AML-193 (cell line): ENCODE measurements around the gene ROR2.

Source experiments
- DNase-seq, 2 experiments: peaks; one replicate each; lab custom pipeline; 2025; lab: John Stamatoyannopoulos, UW

The ROR2 gene

DNA sequence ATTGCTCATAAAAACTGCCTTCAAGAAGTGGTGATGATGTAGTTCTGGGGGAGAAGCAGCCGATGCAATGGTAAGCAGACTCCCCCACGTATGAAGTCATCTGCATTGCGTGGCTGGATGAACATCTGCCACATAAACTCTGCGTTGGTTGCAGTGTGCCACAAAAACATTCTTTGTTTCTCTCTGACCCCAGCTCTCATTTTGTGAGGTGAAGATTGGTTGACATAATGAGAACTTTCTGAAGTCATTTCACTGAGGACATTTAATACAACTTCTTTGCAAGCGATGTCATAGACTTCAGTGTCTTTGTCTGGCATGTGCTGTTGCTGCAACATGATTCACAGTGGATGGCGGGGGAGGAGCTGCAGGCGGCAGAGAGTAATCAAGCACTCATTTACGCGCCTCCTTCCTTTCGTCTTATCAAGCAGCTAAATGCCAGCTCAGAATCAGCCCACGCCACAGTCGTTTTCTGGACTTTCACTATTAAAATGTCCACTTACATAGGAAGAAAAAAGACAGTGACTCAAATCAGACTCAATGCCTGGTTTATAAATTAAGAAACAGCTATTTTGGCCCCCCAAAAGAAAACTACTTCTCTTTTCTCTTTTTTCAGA is 434.8 kb downstream of the ROR2 start:
- DNase-seq = no peak
